Nephron progenitor cell (in vitro differentiated cells): Measurements from ENCODE around the gene LRRC75A.

Source experiments
- DNase-seq: peaks from one replicate; pipeline ENCODE4 v3.0.0; 2021
- H3K27ac Mint-ChIP-seq: 2 replicates; pipeline ENCODE4 v1.8.0; 2021; ENCODE audit warnings: mild to moderate bottlenecking, moderate library complexity, mixed read lengths
- H3K27me3 Mint-ChIP-seq: 2 replicates; pipeline ENCODE4 v1.8.0; 2021; ENCODE audit warnings: mild to moderate bottlenecking, low read depth, mixed read lengths; ENCODE audit not compliant: poor library complexity
- H3K36me3 Mint-ChIP-seq: 2 replicates; pipeline ENCODE4 v1.8.0; 2021; ENCODE audit warnings: low read depth, mixed read lengths
- H3K4me1 Mint-ChIP-seq: 2 replicates; pipeline ENCODE4 v1.8.0; 2021; ENCODE audit warnings: mixed read lengths
- H3K4me3 Mint-ChIP-seq: 2 replicates; pipeline ENCODE4 v1.8.0; 2021; ENCODE audit warnings: mild to moderate bottlenecking, moderate library complexity, mixed read lengths
- H3K9me3 Mint-ChIP-seq: 2 replicates; pipeline ENCODE4 v1.8.0; 2021; ENCODE audit warnings: mild to moderate bottlenecking, moderate library complexity, mixed read lengths
- TF ChIP-seq, protein P1 (sequence below): fragments of 200-600 bp; sonication (generic); IDR thresholded peaks from 2 replicates; pipeline ENCODE4 v1.5.0; 2021; ENCODE audit warnings: antibody characterized with exemption

Gene LRRC75A

DNA sequence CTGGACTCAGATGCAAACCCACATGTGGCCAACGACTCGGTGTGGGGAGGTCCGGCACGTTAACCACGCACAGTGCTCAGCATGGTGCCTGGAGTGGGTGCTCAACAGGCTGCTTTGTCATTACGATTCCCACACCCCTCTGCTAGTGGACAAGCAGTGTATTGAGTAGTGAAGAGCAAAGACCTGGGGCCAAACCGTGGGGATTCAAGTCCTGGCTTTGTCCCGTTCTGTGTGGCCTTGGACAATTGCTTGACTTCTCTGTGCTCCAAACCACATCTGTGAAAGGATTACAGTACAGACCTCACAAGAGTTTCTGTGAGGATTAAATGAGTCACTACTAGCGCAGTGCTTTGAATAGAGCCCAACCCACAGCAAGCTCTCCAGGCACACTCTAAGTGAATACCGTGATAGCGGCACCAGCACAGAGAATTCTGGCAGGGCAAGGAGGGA, 42.8 kb downstream of the LRRC75A start:
- peaks cover 3% of the 10 kb centered on the region for H3K27me3 Mint-ChIP-seq
- H3K4me3 Mint-ChIP-seq, result no peak overlapping the region
- H3K9me3 Mint-ChIP-seq, result no peaks in the 10 kb centered on the region
- H3K4me1 Mint-ChIP-seq, result peaks cover 18% of the 10 kb centered on the region
- H3K27ac Mint-ChIP-seq, result peak overlapping the region; percentile 51
- no peak for DNase-seq
- TF ChIP-seq, protein P1, sequence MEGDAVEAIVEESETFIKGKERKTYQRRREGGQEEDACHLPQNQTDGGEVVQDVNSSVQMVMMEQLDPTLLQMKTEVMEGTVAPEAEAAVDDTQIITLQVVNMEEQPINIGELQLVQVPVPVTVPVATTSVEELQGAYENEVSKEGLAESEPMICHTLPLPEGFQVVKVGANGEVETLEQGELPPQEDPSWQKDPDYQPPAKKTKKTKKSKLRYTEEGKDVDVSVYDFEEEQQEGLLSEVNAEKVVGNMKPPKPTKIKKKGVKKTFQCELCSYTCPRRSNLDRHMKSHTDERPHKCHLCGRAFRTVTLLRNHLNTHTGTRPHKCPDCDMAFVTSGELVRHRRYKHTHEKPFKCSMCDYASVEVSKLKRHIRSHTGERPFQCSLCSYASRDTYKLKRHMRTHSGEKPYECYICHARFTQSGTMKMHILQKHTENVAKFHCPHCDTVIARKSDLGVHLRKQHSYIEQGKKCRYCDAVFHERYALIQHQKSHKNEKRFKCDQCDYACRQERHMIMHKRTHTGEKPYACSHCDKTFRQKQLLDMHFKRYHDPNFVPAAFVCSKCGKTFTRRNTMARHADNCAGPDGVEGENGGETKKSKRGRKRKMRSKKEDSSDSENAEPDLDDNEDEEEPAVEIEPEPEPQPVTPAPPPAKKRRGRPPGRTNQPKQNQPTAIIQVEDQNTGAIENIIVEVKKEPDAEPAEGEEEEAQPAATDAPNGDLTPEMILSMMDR, result no peak
- peaks cover 45% of the 10 kb centered on the region for H3K36me3 Mint-ChIP-seq

GRCh38 chr17:16448490-16448889, 43.5 kb downstream of the LRRC75A start:
- Mint-ChIP-seq H3K36me3 (peaks cover 41% of the 10 kb centered on the region), H3K27ac (no peak overlapping the region), H3K4me3 (no peak overlapping the region), H3K4me1 (peaks cover 18% of the 10 kb centered on the region), H3K9me3 (no peaks in the 10 kb centered on the region), H3K27me3 (peaks cover 3% of the 10 kb centered on the region)
- TF ChIP-seq, protein P1, result no peak
- no peak for DNase-seq

DNA sequence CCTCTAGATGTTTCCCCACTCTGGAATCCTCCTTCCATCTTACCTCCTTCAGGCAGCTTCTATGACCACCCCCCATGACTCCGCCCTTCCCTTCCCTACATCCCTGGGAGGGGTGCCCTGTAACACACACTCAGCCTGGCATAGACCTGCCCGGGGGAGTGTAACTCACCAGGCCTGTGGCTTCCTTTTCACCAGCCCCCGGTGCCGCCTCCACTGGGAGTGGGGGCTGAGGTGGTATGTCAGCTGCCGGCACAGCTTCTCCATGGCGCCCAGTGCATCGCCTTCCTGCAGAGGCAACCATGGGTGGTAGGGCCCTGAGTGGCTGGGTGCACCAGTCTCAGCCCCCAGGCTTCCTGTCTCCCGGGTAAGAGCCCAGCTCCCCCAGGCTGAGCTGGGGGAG, 44.3 kb downstream of the LRRC75A start:
- H3K4me3 Mint-ChIP-seq, result no peak overlapping the region
- H3K36me3 Mint-ChIP-seq, result peaks cover 44% of the 10 kb centered on the region
- peaks cover 3% of the 10 kb centered on the region for H3K27me3 Mint-ChIP-seq

GRCh38 chr17:16446338-16446983, 45.5 kb downstream of the LRRC75A start:
- Mint-ChIP-seq H3K4me3 (no peak overlapping the region), H3K27me3 (peaks cover 3% of the 10 kb centered on the region), H3K36me3 (peaks cover 56% of the 10 kb centered on the region), H3K4me1 (peaks cover 32% of the 10 kb centered on the region), H3K9me3 (no peaks in the 10 kb centered on the region), H3K27ac (peak overlapping the region; percentile 95)
- no peak for DNase-seq
- TF ChIP-seq, protein P1, result no peak

More for the DNA sequence above, 44.3 kb downstream of the LRRC75A start:
- TF ChIP-seq, protein P1, result no peak
- peak overlapping the region; percentile 93 for H3K27ac Mint-ChIP-seq
- peaks cover 19% of the 10 kb centered on the region for H3K4me1 Mint-ChIP-seq
- no peak for DNase-seq
- H3K9me3 Mint-ChIP-seq, result no peaks in the 10 kb centered on the region

GRCh38 chr17:16444258-16444886, 47.6 kb downstream of the LRRC75A start:
- DNase-seq, result no peak
- Mint-ChIP-seq H3K27ac (peak overlapping the region; percentile 90), H3K4me3 (no peak overlapping the region), H3K36me3 (peaks cover 55% of the 10 kb centered on the region), H3K27me3 (no peaks in the 10 kb centered on the region), H3K9me3 (no peaks in the 10 kb centered on the region), H3K4me1 (peaks cover 48% of the 10 kb centered on the region)
- TF ChIP-seq, protein P1, result no peak
